GM15510 (cell line): ENCODE measurements around the gene PBX1.

Source experiments
- POLR2A ChIP-seq: IDR thresholded peaks from 3 replicates; pipeline ENCODE4 v1.6.1; 2011; ENCODE audit warnings: borderline replicate concordance; ENCODE audit not compliant: insufficient read length; ENCODE audit errors: extremely low read depth

PBX1 gene

GRCh38 chr1:164654200-164654599 is 95.2 kb downstream of the PBX1 start:
- no peak for TF ChIP-seq POLR2A

GRCh38 chr1:164658864-164659263 is 99.9 kb downstream of the PBX1 start:
- no peak for TF ChIP-seq POLR2A

DNA sequence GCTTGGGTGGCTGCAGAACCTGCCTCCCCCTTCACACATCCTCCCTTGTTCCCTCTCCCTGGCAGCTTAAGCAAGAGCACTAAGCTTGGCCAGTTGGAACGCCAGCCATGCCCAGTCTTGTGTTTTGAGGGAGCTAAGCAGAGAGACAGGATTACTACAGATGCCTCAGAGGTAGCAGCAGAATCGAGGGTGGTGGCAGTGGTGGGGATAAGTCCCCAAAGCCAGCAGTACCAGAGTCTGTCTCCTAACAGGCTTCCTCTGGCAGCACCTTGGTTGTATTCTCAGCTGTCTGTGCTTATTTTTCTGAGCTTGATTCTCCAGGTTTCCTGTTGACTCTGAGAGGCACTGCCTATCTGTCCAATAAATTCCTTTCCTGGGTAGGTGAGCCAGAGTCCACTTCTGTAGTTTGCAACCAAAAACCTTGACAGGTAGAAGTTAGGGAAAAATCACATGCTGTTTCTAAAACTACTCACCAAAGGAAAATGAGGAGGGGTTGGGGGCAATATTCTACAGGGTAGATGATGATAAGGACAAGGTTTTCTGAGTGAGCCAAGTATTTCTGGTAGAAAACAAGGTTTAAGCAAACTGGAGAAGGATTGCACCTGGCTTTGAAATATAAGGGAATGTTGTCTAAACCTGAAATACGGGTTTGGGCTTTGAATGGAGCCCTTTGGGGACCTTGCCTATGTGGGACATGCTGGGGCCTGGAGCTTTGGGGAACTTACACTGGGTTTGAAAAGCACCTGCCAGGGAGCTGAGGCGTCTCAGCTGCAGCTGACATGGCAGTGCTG is 100.8 kb downstream of the PBX1 start:
- TF ChIP-seq POLR2A: no peak

DNA sequence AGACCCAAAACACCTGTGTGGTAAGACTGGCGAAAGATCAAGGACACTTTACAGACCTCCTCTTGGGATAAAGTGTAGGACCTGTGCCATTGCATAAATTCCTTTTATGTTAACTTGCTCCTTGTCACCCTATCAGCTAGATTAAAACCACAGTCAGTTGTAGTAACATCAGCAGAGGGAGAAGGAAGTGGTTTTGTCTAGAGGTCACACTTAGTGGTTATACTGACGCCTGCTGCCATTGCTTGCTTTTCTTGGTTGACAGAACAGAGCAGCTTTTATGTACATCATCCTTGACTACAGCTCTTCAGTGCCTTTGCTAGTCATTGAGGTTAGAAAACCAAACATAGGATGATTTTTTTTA is 101.4 kb downstream of the PBX1 start:
- no peak for TF ChIP-seq POLR2A

- no peak for TF ChIP-seq POLR2A
Measured at GRCh38 chr1:164660775-164661174, 101.8 kb downstream of the PBX1 start.

DNA sequence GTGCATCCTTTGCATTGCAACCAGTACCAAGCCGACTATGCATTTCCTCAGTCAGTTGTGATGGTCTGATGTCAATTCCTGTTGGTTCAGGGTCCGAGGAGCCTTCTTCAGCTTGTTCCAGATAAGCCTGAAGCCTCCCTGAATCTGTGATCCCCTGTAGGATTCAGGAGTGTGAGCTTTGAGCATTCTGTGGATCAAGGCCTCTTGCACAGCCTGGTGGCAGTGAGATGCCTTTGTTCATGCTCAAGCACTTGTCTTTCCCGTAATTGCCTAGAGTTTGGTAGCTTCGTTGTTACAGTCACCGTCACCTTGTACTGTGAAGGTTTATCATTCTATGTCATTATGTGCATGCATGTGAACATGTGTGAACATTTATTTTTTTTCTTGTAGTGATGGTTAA is 103.5 kb downstream of the PBX1 start:
- no peak for TF ChIP-seq POLR2A

DNA sequence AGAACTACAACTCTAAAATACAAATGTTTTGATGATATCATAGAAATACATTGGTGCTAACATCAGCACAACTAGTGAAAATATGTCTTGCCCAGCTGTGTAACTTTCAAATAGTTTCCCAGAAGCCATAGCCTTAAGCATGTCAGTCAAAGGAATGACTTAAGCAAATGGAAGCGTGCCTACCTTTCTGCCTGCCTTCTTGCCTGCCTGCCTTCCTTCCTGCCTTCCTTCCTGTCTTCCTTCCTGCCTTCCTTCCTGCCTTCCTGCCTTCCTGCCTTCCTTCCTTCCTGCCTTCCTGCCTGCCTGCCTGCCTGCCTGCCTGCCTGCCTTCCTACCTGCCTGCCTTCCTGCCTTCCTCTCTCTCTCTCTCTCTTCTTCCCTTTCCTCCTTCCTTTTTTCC is 104.0 kb downstream of the PBX1 start:
- TF ChIP-seq POLR2A: no peak

DNA sequence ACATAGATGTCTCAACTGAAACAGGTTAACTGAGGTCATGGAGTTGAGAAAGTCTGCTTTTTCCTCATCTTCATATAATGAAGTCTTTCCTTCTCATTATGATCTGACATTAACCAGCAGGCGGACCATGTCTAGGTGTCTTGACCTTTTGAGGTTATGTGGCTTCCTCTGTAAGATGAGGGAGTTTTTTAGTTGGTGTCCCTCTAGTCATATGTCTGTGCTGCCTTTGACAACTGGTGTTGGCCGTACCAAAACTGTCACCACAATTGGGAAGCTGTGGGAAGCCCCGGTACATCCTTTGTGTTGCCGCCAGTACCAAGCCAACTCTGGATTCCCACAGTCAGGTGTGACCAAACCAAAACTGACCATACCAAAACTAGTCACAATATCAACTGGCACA is 105.1 kb downstream of the PBX1 start:
- no peak for TF ChIP-seq POLR2A

GRCh38 chr1:164667001-164667400 is 108.0 kb downstream of the PBX1 start:
- no peak for TF ChIP-seq POLR2A

GRCh38 chr1:164667600-164667999 is 108.6 kb downstream of the PBX1 start:
- TF ChIP-seq POLR2A: no peak

DNA sequence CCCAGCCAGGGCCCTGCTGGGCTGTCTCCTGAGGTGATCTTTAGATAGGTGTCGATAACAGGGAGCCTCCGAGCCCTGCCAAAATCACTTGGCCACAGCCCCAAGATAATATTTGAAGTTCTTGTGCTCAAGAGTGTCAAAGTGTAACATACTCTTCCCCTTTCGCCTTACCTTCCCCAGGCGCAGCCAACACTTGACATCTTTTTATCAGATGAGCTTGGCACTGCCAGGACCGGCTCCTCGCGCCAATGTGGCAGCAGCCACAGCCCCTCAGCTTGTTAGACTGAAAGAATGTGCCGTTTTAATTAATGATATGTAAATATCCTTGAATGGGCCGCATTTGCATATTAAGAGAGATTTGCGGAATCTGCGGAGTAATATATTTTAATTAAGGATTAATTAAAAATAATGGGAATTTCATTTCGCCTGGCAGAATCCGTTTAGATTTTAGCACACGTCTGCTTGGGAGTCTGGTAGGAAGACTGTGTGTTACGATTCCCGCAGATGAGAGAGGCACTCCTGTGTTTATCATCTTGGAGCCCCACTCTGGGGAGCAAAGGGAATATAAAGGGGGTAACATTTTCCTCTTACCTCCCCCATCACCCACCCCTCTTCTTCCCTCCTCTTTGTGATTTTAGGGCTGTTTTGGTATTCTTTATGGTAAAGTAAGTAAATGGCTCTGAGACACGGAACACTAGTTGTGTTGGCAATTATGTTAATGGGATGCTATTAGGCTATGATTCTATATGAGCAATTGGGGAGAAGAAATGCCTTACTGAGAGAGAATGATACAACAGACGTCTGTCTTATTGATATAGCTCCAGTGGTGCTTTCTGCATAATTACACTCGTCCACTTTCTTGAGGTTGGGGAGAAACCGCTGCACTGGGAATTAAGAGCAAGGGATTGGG is 109.8 kb downstream of the PBX1 start:
- TF ChIP-seq POLR2A: no peak

DNA sequence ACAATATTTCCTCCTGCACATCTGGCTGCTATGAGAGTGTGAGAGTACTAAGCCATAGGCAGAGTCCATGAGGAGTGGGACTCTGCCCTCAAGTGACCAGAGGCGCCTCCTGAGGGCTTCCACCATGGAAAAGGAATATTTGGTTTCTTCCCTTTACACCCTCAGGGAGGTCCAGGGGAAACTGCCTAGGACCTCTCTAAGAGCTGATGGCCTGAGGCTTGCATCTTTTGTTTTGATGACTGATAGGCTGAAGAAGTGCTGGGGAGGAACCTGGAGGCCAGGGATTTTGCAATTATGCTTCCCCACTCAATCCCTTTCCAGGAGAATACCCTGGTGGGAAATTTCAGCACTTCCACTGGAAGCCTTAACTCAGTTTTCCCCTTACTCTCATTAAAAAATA is 111.0 kb downstream of the PBX1 start:
- TF ChIP-seq POLR2A: no peak

- TF ChIP-seq POLR2A: no peak
Measured at GRCh38 chr1:164670786-164671185, 111.8 kb downstream of the PBX1 start.

DNA sequence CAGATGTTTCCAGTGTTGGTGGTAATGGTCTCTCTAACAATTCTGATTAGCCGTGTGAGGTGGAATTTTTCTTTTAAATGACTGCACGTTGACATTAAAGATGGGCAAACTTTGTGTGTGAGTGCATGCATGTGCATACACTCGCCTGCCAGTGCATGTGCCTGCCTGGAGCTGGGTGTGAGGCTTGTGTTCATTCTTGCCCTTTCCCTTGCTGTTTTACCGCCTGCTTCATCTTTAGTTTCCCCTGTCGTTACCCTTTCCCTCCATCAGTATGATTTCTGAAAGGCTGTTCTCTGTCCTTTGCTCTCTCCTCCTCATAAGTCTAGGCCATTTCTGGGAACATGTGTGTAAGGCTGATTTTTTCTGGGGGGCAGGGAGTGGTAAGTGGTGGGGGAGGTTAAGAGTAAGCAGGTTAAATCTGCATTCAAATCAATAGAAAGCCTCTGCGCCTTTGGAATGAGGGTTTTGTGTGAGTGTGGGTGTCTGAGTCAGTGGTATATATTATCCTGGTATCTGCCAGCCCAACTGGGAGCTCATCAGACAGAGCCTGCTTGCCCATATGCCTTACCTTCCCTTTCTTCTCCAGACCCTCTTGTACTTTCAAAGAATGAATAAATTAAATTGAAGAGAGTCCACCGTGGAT is 112.5 kb downstream of the PBX1 start:
- no peak for TF ChIP-seq POLR2A

DNA sequence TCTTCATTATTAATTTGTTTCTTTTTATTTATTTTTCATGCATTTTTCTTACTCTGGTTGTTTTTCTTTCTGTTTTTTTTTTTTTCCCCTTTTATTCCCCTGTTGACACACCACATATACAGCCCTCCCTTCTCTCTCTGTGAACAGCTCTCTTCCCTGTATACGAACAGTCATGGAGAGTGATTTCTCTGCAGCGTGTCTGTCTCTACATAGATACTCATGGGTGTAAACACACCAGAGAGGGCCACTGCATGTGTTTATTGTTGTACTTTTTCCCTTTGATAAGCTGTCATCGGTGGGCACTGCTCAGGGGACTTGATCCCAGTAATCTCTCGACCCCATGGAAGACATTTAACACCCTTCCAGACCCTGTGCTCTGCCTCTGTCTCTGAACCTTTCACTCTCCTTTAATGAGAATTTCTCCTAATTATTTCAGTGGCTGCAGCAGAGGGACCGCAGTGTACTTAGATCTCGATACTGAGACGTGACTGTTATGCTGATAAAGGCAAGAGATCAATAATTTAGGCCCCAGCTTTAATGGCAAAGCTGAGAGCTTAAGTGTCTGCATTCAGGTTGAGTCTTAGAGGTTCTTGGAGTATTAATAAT is 113.1 kb downstream of the PBX1 start:
- TF ChIP-seq POLR2A: no peak
